Upper lobe of left lung (tissue), 4 donors: ENCODE results near the gene SESN2.

ENCODE experiments used
- EP300 ChIP-seq, 4 donors: sonication (generic); formaldehyde crosslinking; IDR thresholded peaks; one replicate each; pipeline ENCODE4 v1.5.1; 2017; ENCODE audit warnings: antibody characterized with exemption in 4 of 4, control low read depth in 2 of 4
- POLR2A ChIP-seq, 4 donors: fragments of 450-650 bp; IDR thresholded peaks; one replicate each; pipeline ENCODE4 v1.5.1; 2016 to 2017; ENCODE audit warnings: antibody characterized with exemption in 4 of 4, mild to moderate bottlenecking in 2 of 4
- POLR2AphosphoS5 ChIP-seq, 2 donors: sonication (generic); formaldehyde crosslinking; IDR thresholded peaks; one replicate each; pipeline ENCODE4 v1.5.1; 2017; ENCODE audit warnings: antibody characterized with exemption in 2 of 2
- TF ChIP-seq, protein P1 (sequence below), 6 experiments: fragments of 450-650 bp in 4 of 6; fragments of 200-600 bp in 2 of 6; sonication (generic) in 2 of 6; IDR thresholded peaks; one replicate each; pipeline ENCODE4 v1.5.1; 2016 to 2019; ENCODE audit warnings: antibody characterized with exemption in 6 of 6

DNA sequence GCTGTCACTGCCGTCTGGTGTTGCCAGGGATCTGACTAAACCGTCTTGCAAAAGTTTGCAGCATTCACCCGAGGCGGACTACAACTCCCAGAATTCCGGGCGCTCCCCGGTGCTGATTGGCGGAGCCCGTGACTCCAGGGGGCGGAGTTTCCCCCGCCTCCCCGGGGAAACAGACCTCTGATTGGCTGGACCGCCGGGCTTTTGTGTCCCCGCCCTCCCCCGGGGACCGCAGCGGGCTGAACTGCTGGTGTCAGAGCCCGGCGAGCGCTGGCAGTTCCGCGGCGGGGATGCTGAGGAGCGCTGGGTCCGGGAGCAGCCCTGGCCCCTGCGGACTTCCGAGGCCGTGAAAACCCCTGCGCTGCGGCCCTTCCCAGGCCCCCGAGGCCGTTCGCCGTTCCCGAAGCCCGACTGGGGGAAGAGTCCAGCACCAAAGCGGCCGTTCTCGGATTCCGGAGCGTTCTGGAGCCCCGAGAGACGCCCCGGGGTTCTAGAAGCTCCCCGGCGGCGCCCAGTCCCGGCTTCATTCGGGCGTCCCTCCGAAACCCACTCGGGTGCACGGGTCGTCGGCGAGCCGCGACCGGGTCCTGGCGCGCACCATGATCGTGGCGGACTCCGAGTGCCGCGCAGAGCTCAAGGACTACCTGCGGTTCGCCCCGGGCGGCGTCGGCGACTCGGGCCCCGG is at the start of gene SESN2:
- peak; percentile 88 to 100 (median 95) for TF ChIP-seq POLR2A (IDR thresholded peaks at IDR 0.05)
- peak; percentile 94 to 99 for TF ChIP-seq POLR2AphosphoS5 (IDR thresholded peaks at IDR 0.05)
- TF ChIP-seq, protein P1, sequence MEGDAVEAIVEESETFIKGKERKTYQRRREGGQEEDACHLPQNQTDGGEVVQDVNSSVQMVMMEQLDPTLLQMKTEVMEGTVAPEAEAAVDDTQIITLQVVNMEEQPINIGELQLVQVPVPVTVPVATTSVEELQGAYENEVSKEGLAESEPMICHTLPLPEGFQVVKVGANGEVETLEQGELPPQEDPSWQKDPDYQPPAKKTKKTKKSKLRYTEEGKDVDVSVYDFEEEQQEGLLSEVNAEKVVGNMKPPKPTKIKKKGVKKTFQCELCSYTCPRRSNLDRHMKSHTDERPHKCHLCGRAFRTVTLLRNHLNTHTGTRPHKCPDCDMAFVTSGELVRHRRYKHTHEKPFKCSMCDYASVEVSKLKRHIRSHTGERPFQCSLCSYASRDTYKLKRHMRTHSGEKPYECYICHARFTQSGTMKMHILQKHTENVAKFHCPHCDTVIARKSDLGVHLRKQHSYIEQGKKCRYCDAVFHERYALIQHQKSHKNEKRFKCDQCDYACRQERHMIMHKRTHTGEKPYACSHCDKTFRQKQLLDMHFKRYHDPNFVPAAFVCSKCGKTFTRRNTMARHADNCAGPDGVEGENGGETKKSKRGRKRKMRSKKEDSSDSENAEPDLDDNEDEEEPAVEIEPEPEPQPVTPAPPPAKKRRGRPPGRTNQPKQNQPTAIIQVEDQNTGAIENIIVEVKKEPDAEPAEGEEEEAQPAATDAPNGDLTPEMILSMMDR (IDR thresholded peaks at IDR 0.05): no peak
- no peak for TF ChIP-seq EP300 (IDR thresholded peaks at IDR 0.05)
